Coronary artery (tissue), 2 donors: Measurements from ENCODE around the gene EWSR1.

Experiments
- DNase-seq: peaks from one replicate; pipeline ENCODE4 v3.0.0-alpha.2; 2017; ENCODE audit warnings: low spot score
- H3K27ac ChIP-seq, 2 donors: fragments of 200-600 bp; sonication (generic); one replicate each; pipeline ENCODE4 v1.5.1; 2016 to 2019
- H3K4me3 ChIP-seq: fragments of 200-600 bp; sonication (generic); 2 replicates; pipeline ENCODE4 v1.5.1; 2016; ENCODE audit warnings: mild to moderate bottlenecking, moderate library complexity
- CTCF ChIP-seq: fragments of 200-600 bp; sonication (generic); IDR thresholded peaks from one replicate; pipeline ENCODE4 v1.5.1; 2019; ENCODE audit warnings: antibody characterized with exemption

The EWSR1 gene

GRCh38 chr22:29325356-29325755, 57.3 kb downstream of the EWSR1 start:
- Histone ChIP-seq H3K27ac (no peak overlapping the region), H3K4me3 (no peak overlapping the region)
- no peak for DNase-seq
- no peak for TF ChIP-seq CTCF

GRCh38 chr22:29325785-29326315, 57.8 kb downstream of the EWSR1 start:
- Histone ChIP-seq H3K27ac (no peak overlapping the region), H3K4me3 (no peak overlapping the region)
- DNase-seq, result no peak
- TF ChIP-seq CTCF, result no peak

- H3K4me3 ChIP-seq, result no peak overlapping the region
- H3K27ac ChIP-seq, result no peak overlapping the region
- no peak for TF ChIP-seq CTCF
- DNase-seq, result no peak
Measured at GRCh38 chr22:29326481-29326880, 58.4 kb downstream of the EWSR1 start.

- no peak overlapping the region for H3K4me3 ChIP-seq
- no peak for TF ChIP-seq CTCF
- no peak for DNase-seq
- no peak overlapping the region for H3K27ac ChIP-seq
Measured at GRCh38 chr22:29327089-29327764, 59.2 kb downstream of the EWSR1 start.

- Histone ChIP-seq H3K27ac (no peak overlapping the region), H3K4me3 (no peak overlapping the region)
- TF ChIP-seq CTCF, result no peak
- DNase-seq, result no peak
Measured at GRCh38 chr22:29328055-29328454, 60.0 kb downstream of the EWSR1 start.

- TF ChIP-seq CTCF, result no peak
- no peak for DNase-seq
- no peak overlapping the region for H3K27ac ChIP-seq
- H3K4me3 ChIP-seq, result no peak overlapping the region
Measured at GRCh38 chr22:29328566-29329500, 60.8 kb downstream of the EWSR1 start.
